ENCODE measurements around the gene CCDC17. TPM values are rescaled to one million over a fixed set of nuclear protein-coding genes. Genes with fewer than 3 reads are reported as not detected.

Gene CCDC17
- total RNA-seq, 1 donor from 2014 or later: 3.6 TPM

DNA sequence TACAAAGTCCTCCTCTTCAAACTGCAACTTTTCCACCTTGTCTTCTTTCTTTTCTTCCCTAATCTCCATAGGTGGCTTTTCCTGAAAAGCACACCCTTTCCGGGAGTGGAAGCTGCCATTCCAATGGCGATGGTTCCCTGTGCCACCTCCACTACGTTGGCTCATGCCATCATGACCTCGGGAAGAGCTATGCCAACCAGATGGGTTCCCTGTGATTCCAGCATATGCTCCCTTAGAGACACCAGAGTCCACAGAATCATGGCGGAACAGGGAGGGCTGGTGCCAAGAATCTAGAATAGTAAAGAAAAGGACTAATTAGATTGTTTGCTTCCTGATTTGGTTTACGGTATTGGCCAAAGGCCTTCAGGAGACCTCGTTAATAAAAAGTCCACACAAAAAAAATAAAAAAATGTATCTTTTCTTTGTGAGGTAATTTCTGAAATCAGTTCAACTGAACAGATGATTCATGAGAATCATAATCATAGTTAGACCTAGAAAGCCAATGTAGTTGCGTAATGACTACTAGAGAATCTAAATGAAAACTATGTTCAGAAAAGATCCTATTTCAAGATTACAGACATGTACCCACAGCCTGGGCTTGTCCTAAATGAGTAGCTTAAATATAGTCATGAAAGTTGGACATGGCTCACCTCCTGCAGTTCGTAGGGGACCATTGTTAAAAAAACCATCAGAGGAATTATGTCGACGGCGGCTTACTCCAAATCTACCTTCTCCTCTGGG is 30.9 kb upstream of the CCDC17 start:
- no peak overlapping the region for H3K4me3 Mint-ChIP-seq
- H3K4me1 Mint-ChIP-seq (ENCODE audit: unreplicated experiment): no peaks in the 10 kb centered on the region

DNA sequence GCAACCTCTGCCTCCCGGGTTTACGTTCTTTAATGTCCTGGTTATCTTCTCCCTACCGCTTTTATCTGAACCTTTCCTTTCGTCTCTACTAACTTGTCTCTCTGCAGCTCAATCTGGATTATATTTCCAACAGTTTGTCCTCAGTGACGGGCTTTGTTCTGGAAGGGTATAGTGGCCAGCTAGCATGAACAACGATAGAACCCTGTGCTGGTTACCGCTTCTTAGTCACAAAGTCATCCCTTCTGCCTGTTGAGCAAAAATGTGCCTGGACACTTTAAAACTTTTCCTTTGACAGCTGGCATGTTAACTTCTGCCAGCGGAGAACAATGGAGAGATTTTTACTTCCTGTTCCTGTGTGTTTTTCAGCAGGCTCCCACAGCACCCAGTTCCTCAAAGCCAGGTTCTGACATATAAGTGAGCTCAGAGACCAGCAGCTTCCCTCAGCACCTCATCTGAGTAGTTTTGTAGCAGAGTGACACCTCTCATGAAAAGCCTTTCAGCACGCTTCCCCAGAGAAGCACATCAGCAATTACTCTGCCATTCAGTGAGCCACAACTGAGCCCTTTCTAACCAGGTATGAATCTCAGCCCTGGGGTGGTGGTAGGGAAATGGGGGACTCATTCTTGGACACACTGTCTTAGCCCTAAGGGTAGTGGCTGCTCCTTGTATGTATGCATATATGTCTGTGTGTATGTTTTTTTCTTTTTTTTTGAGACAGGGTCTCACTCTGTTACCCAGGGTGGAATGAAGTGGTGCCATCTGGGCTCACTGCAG is 23.6 kb upstream of the CCDC17 start:
- H3K36me3 Mint-ChIP-seq: peaks cover 35% of the 10 kb centered on the region
- H3K27me3 Mint-ChIP-seq: no peaks in the 10 kb centered on the region

More for the DNA sequence above, 30.9 kb upstream of the CCDC17 start:
- Mint-ChIP-seq H3K27me3 (no peaks in the 10 kb centered on the region), H3K27ac (no peak overlapping the region), H3K36me3 (peaks cover 40% of the 10 kb centered on the region), H3K9me3 (no peaks in the 10 kb centered on the region)
- TF ChIP-seq, protein P1, sequence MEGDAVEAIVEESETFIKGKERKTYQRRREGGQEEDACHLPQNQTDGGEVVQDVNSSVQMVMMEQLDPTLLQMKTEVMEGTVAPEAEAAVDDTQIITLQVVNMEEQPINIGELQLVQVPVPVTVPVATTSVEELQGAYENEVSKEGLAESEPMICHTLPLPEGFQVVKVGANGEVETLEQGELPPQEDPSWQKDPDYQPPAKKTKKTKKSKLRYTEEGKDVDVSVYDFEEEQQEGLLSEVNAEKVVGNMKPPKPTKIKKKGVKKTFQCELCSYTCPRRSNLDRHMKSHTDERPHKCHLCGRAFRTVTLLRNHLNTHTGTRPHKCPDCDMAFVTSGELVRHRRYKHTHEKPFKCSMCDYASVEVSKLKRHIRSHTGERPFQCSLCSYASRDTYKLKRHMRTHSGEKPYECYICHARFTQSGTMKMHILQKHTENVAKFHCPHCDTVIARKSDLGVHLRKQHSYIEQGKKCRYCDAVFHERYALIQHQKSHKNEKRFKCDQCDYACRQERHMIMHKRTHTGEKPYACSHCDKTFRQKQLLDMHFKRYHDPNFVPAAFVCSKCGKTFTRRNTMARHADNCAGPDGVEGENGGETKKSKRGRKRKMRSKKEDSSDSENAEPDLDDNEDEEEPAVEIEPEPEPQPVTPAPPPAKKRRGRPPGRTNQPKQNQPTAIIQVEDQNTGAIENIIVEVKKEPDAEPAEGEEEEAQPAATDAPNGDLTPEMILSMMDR (conservative IDR thresholded peaks at IDR 0.05): no peak
- no peak for DNase-seq (ENCODE audit: extremely low spot score, unreplicated experiment)

DNA sequence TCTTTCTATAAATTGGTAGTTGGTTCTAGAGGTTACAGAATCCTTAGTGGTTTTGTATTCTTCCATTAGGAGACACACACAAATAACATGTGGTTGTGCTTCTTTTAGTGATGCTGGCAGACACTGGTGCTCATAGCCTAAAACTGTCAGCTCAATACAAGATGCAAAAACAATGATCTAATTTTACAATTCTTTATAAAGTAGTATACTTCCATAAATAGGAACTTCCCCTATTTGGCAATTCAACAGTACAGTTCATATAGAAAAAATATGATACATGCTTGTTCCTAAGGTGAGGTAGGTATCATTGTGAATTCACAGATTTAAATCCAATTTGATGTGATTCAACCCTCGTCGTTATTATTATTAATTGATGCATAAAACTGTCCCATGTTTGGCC is 20.8 kb upstream of the CCDC17 start:
- no peaks in the 10 kb centered on the region for H3K4me1 Mint-ChIP-seq (ENCODE audit: unreplicated experiment)
- no peaks in the 10 kb centered on the region for H3K27me3 Mint-ChIP-seq
- no peaks in the 10 kb centered on the region for H3K9me3 Mint-ChIP-seq
- peaks cover 26% of the 10 kb centered on the region for H3K36me3 Mint-ChIP-seq
- H3K4me3 Mint-ChIP-seq: no peak overlapping the region
- no peak for DNase-seq (ENCODE audit: extremely low spot score, unreplicated experiment)
- peak overlapping the region; percentile 87 for H3K27ac Mint-ChIP-seq
- TF ChIP-seq, protein P1 (conservative IDR thresholded peaks at IDR 0.05): no peak

More for the DNA sequence above, 23.6 kb upstream of the CCDC17 start:
- H3K9me3 Mint-ChIP-seq: no peaks in the 10 kb centered on the region
- TF ChIP-seq, protein P1 (conservative IDR thresholded peaks at IDR 0.05): no peak
- H3K4me3 Mint-ChIP-seq: no peak overlapping the region
- no peak for DNase-seq (ENCODE audit: extremely low spot score, unreplicated experiment)
- peak overlapping the region; percentile 79 for H3K27ac Mint-ChIP-seq
- H3K4me1 Mint-ChIP-seq (ENCODE audit: unreplicated experiment): no peaks in the 10 kb centered on the region

DNA sequence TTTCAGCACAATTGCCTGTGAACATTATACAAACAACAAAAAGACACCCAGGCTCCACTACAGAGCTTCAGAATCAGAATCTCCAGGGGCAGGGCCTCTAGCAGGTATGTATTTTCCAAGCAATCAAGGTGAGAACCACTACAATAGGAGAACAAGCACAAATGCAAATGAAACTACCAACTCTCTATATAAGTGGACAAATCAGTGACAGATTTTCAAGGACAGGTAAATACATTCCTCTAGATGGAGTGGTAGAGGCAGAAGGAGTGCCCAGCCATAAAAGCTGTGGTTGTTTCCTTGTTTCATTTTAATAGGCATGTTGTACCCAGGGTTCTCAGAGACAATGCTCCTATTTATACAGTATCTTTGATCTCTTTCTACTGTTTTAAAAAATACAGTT is 20.1 kb upstream of the CCDC17 start:
- peaks cover 26% of the 10 kb centered on the region for H3K36me3 Mint-ChIP-seq
- TF ChIP-seq, protein P1 (conservative IDR thresholded peaks at IDR 0.05): peak; percentile 19
- H3K27me3 Mint-ChIP-seq: no peaks in the 10 kb centered on the region
- no peaks in the 10 kb centered on the region for H3K4me1 Mint-ChIP-seq (ENCODE audit: unreplicated experiment)
- H3K9me3 Mint-ChIP-seq: no peaks in the 10 kb centered on the region
- no peak for DNase-seq (ENCODE audit: extremely low spot score, unreplicated experiment)
- H3K4me3 Mint-ChIP-seq: no peak overlapping the region
- peak overlapping the region; percentile 87 for H3K27ac Mint-ChIP-seq

DNA sequence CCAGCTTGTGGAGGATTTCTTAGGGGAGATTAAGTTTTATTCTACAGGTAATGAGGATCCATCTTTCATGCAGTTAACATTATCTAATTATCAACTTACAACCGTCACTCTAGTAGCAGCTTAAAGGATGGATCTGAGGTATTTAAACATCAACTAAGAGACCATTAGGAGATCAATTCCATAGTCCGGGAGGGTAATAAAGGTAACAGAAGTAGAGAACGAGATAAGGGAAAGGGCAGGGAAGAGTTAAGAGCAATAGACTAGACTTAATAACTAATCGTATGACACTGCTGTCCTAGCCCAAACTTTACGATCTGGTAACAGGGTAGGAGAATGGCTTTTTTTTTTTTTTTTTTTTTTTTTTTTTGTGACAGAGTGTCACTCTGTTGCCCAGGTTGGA is 19.5 kb upstream of the CCDC17 start:
- DNase-seq (ENCODE audit: extremely low spot score, unreplicated experiment): no peak
- Mint-ChIP-seq H3K27me3 (no peaks in the 10 kb centered on the region), H3K27ac (peak overlapping the region; percentile 87), H3K36me3 (peaks cover 24% of the 10 kb centered on the region), H3K4me3 (peak overlapping the region; percentile 15), H3K4me1 (ENCODE audit: unreplicated experiment) (no peaks in the 10 kb centered on the region), H3K9me3 (no peaks in the 10 kb centered on the region)
- TF ChIP-seq, protein P1 (conservative IDR thresholded peaks at IDR 0.05): no peak

All from type B pancreatic cell (in vitro differentiated cells).